ENCODE measurements around the gene ACADM. TPM values are rescaled to one million over a fixed set of nuclear protein-coding genes. Genes with fewer than 3 reads are reported as not detected.
"Not testable (repeated sequence)": the region's sequence is repeated elsewhere in the genome, so short reads cannot be mapped to it uniquely, and the experiment has no call there.

The ACADM gene
- total RNA-seq, 2 donors from 2014 or later = 40.1 to 49.6 TPM

GRCh38 chr1:75789988-75790387, 65.5 kb downstream of the ACADM start:
- DNase-seq (ENCODE audit: low spot score) (no peak), ATAC-seq (no peak)
- Mint-ChIP-seq H3K27ac (peak overlapping the region; percentile 97 to 98), H3K4me3 (peak overlapping the region; percentile 97), H3K9me3 (no peaks in the 10 kb centered on the region), H3K27me3 (no peaks in the 10 kb centered on the region), H3K4me1 (ENCODE audit: low read depth in 2 of 2) (peaks cover 54 to 70% of the 10 kb centered on the region in 2 donors), H3K36me3 (peaks cover 70% of the 10 kb centered on the region)

- DNase-seq (ENCODE audit: low spot score) = no peak
Measured at GRCh38 chr1:75791022-75791421, 66.5 kb downstream of the ACADM start.

GRCh38 chr1:75792091-75792490, 67.6 kb downstream of the ACADM start:
- no peaks in the 10 kb centered on the region for H3K9me3 Mint-ChIP-seq
- H3K4me3 Mint-ChIP-seq = peak overlapping the region; percentile 97
- ATAC-seq (no peak), DNase-seq (ENCODE audit: low spot score) (no peak)
- no peaks in the 10 kb centered on the region for H3K27me3 Mint-ChIP-seq
- H3K4me1 Mint-ChIP-seq (ENCODE audit: low read depth in 2 of 2) = peaks cover 44 to 56% of the 10 kb centered on the region in 2 donors
- peak overlapping the region; percentile 97 to 98 for H3K27ac Mint-ChIP-seq
- H3K36me3 Mint-ChIP-seq = peaks cover 70% of the 10 kb centered on the region

More at GRCh38 chr1:75791022-75791421, 66.5 kb downstream of the ACADM start:
- H3K4me3 Mint-ChIP-seq = peak overlapping the region; percentile 97
- H3K9me3 Mint-ChIP-seq = no peaks in the 10 kb centered on the region
- peak overlapping the region; percentile 97 to 98 for H3K27ac Mint-ChIP-seq
- peaks cover 47 to 60% of the 10 kb centered on the region in 2 donors for H3K4me1 Mint-ChIP-seq (ENCODE audit: low read depth in 2 of 2)
- peaks cover 73% of the 10 kb centered on the region for H3K36me3 Mint-ChIP-seq
- ATAC-seq = no peak
- no peaks in the 10 kb centered on the region for H3K27me3 Mint-ChIP-seq

GRCh38 chr1:75794382-75794781, 69.9 kb downstream of the ACADM start:
- H3K27ac Mint-ChIP-seq = no peak overlapping the region
- no peaks in the 10 kb centered on the region for H3K27me3 Mint-ChIP-seq
- H3K4me1 Mint-ChIP-seq (ENCODE audit: low read depth in 2 of 2) = peaks cover 30 to 37% of the 10 kb centered on the region in 2 donors
- H3K4me3 Mint-ChIP-seq = no peak overlapping the region
- DNase-seq (ENCODE audit: low spot score) = no peak
- H3K36me3 Mint-ChIP-seq = peaks cover 60% of the 10 kb centered on the region
- no peaks in the 10 kb centered on the region for H3K9me3 Mint-ChIP-seq
- no peak for ATAC-seq

- ATAC-seq = no peak
- Mint-ChIP-seq H3K36me3 (peaks cover 46% of the 10 kb centered on the region), H3K27ac (peak overlapping the region in 1 of 2 donors; percentile 47)
Measured at GRCh38 chr1:75795703-75796193, 71.2 kb downstream of the ACADM start.

GRCh38 chr1:75796376-75797272, 72.1 kb downstream of the ACADM start, which contains the start of gene MSH4:
Gene MSH4 (plus strand): TSS chr1:75796882. CDS start chr1:75796986, 104 bp downstream.
- Mint-ChIP-seq H3K36me3 (peaks cover 37% of the 10 kb centered on the region), H3K4me3 (no peak within 1 kb of the TSS), H3K4me1 (ENCODE audit: low read depth in 2 of 2) (peaks cover 10 to 15% of the 10 kb centered on the region in 2 donors), H3K27ac (peak within 1 kb of the TSS in 1 of 2 donors; percentile 47), H3K27me3 (no peaks in the 10 kb centered on the region), H3K9me3 (no peaks in the 10 kb centered on the region)
- no peak for DNase-seq (ENCODE audit: low spot score)
- ATAC-seq = peak; percentile 48 to 53

More at GRCh38 chr1:75795703-75796193, 71.2 kb downstream of the ACADM start:
- H3K4me3 Mint-ChIP-seq = no peak overlapping the region
- no peaks in the 10 kb centered on the region for H3K9me3 Mint-ChIP-seq
- no peak for DNase-seq (ENCODE audit: low spot score)
- H3K4me1 Mint-ChIP-seq (ENCODE audit: low read depth in 2 of 2) = peaks cover 19 to 23% of the 10 kb centered on the region in 2 donors
- no peaks in the 10 kb centered on the region for H3K27me3 Mint-ChIP-seq

- DNase-seq (ENCODE audit: low spot score) (no peak), ATAC-seq (no peak)
- Mint-ChIP-seq H3K4me3 (no peak overlapping the region), H3K27me3 (no peaks in the 10 kb centered on the region), H3K36me3 (peaks cover 31% of the 10 kb centered on the region), H3K4me1 (ENCODE audit: low read depth in 2 of 2) (peaks cover 8 to 9% of the 10 kb centered on the region in 2 donors), H3K27ac (peak overlapping the region in 1 of 2 donors; percentile 47), H3K9me3 (no peaks in the 10 kb centered on the region)
Measured at GRCh38 chr1:75797273-75797588, 72.7 kb downstream of the ACADM start.

- DNase-seq (ENCODE audit: low spot score) = no peak
- H3K4me1 Mint-ChIP-seq (ENCODE audit: low read depth in 2 of 2) = peaks cover 6 to 8% of the 10 kb centered on the region in 2 donors
- H3K9me3 Mint-ChIP-seq = no peaks in the 10 kb centered on the region
- peaks cover 28% of the 10 kb centered on the region for H3K36me3 Mint-ChIP-seq
- H3K27ac Mint-ChIP-seq = peak overlapping the region in 1 of 2 donors; percentile 47
- H3K27me3 Mint-ChIP-seq = no peaks in the 10 kb centered on the region
- ATAC-seq = no peak
- H3K4me3 Mint-ChIP-seq = no peak overlapping the region
Measured at GRCh38 chr1:75797606-75798216, 73.2 kb downstream of the ACADM start.

GRCh38 chr1:75801480-75801879, 77.0 kb downstream of the ACADM start:
- not testable (repeated sequence) for H3K9me3 Mint-ChIP-seq; H3K27ac Mint-ChIP-seq; DNase-seq (ENCODE audit: low spot score); H3K4me3 Mint-ChIP-seq; H3K4me1 Mint-ChIP-seq (ENCODE audit: low read depth in 2 of 2); H3K27me3 Mint-ChIP-seq
- H3K36me3 Mint-ChIP-seq = peaks cover 11% of the 10 kb centered on the region
- peak in 1 of 2 donors; percentile 33 for ATAC-seq

GRCh38 chr1:75808921-75809320, 84.4 kb downstream of the ACADM start:
- Mint-ChIP-seq H3K9me3 (no peaks in the 10 kb centered on the region), H3K27ac (no peak overlapping the region), H3K4me3 (no peak overlapping the region), H3K36me3 (no peaks in the 10 kb centered on the region), H3K4me1 (ENCODE audit: low read depth in 2 of 2) (no peaks in the 10 kb centered on the region), H3K27me3 (no peaks in the 10 kb centered on the region)
- ATAC-seq (no peak), DNase-seq (ENCODE audit: low spot score) (no peak)

- not testable (repeated sequence) for H3K4me3 Mint-ChIP-seq; H3K27ac Mint-ChIP-seq; DNase-seq (ENCODE audit: low spot score); H3K36me3 Mint-ChIP-seq; H3K9me3 Mint-ChIP-seq; H3K27me3 Mint-ChIP-seq; H3K4me1 Mint-ChIP-seq (ENCODE audit: low read depth in 2 of 2); ATAC-seq
Measured at GRCh38 chr1:75810113-75810512, 85.6 kb downstream of the ACADM start.

GRCh38 chr1:75811211-75811981, 86.9 kb downstream of the ACADM start:
- Mint-ChIP-seq H3K36me3 (no peaks in the 10 kb centered on the region), H3K9me3 (no peaks in the 10 kb centered on the region), H3K4me3 (no peak overlapping the region), H3K27me3 (no peaks in the 10 kb centered on the region), H3K4me1 (ENCODE audit: low read depth in 2 of 2) (no peaks in the 10 kb centered on the region), H3K27ac (no peak overlapping the region)
- no peak for DNase-seq (ENCODE audit: low spot score)
- ATAC-seq = no peak

GRCh38 chr1:75812065-75812464, 87.6 kb downstream of the ACADM start:
- Mint-ChIP-seq H3K27me3 (no peaks in the 10 kb centered on the region), H3K27ac (no peak overlapping the region), H3K4me3 (no peak overlapping the region), H3K9me3 (no peaks in the 10 kb centered on the region), H3K36me3 (no peaks in the 10 kb centered on the region), H3K4me1 (ENCODE audit: low read depth in 2 of 2) (no peaks in the 10 kb centered on the region)
- no peak for DNase-seq (ENCODE audit: low spot score)
- ATAC-seq = no peak

Data from natural killer cell treated with Interleukin-12 subunit alpha and Interleukin-12 subunit beta and Interleukin-15 and Interleukin-18, amount 100 ng/mL, for 72 hours (primary cell).